Type B pancreatic cell (in vitro differentiated cells): Measurements from ENCODE around the gene CCDC77. TPM values are rescaled to one million over a fixed set of nuclear protein-coding genes. Genes with fewer than 3 reads are reported as not detected.

Experiments used
- DNase-seq: peaks from one replicate; pipeline ENCODE4 v3.0.0; 2021; ENCODE audit warnings: mixed read lengths; ENCODE audit not compliant: unreplicated experiment; ENCODE audit errors: extremely low spot score
- H3K27ac Mint-ChIP-seq: 2 replicates; pipeline ENCODE4 v1.8.0; 2021; ENCODE audit warnings: mild to moderate bottlenecking, mixed read lengths
- H3K27me3 Mint-ChIP-seq: 2 replicates; pipeline ENCODE4 v1.8.0; 2021; ENCODE audit warnings: mixed read lengths
- H3K36me3 Mint-ChIP-seq: 2 replicates; pipeline ENCODE4 v1.8.0; 2021; ENCODE audit warnings: mixed read lengths
- H3K4me1 Mint-ChIP-seq: one replicate; pipeline ENCODE4 v1.8.0; 2021; ENCODE audit warnings: mixed read lengths; ENCODE audit not compliant: unreplicated experiment
- H3K4me3 Mint-ChIP-seq: 2 replicates; pipeline ENCODE4 v1.8.0; 2021; ENCODE audit warnings: mild to moderate bottlenecking, mixed read lengths
- H3K9me3 Mint-ChIP-seq: 2 replicates; pipeline ENCODE4 v1.8.0; 2021; ENCODE audit warnings: mixed read lengths
- CTCF ChIP-seq: fragments of 200-600 bp; sonication (generic); conservative IDR thresholded peaks from 2 replicates; pipeline ENCODE4 v1.5.0; 2021; ENCODE audit warnings: antibody characterized with exemption, mild to moderate bottlenecking
- total RNA-seq: library from RNA; stranded (reverse); gene quantifications from 2 replicates; pipeline ENCODE4 v1.2.1, GENCODE V29; 2021; ENCODE audit warnings: low replicate concordance

CCDC77 gene
- total RNA-seq, 1 donor from 2014 or later, result 24.1 TPM

DNA sequence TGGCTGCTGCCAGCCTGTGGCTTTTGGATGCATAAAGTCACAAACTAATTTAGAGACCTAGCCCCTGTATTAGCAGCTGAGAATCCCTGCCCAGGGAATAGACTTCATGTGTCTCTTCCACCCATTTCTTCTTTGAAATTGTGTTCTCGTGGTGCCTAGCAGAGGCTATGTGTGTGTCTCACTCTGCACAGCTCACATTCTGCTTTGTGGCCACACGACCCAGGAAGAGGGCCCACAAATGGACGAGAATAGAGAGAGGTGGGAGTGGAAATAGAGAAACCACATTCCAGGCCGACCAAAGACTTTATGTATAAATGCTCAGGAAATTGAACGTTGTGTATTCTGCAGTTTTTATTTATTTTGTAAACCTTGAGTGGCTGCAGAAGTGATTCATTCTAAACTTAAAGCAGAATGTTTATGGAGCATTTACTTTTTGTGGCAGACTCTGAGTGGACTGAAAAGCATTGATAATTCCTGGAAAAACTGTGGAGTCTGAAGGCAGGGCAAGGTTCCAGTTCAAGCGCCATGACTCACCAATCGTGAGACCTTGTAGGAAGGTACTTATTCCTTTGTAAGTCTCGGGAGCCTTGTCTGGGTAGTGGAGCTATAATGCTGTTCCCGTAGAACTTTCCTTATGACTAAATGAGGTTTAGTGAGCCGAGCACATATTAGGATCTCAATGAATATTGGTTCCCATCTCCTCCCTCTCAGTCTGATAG is 67.4 kb downstream of the CCDC77 start:
- Mint-ChIP-seq H3K4me3 (peak overlapping the region; percentile 37), H3K36me3 (peaks cover 10% of the 10 kb centered on the region), H3K27me3 (peaks cover 23% of the 10 kb centered on the region), H3K27ac (no peak overlapping the region), H3K4me1 (peaks cover 8% of the 10 kb centered on the region), H3K9me3 (no peaks in the 10 kb centered on the region)
- DNase-seq, result no peak
- no peak for TF ChIP-seq CTCF

DNA sequence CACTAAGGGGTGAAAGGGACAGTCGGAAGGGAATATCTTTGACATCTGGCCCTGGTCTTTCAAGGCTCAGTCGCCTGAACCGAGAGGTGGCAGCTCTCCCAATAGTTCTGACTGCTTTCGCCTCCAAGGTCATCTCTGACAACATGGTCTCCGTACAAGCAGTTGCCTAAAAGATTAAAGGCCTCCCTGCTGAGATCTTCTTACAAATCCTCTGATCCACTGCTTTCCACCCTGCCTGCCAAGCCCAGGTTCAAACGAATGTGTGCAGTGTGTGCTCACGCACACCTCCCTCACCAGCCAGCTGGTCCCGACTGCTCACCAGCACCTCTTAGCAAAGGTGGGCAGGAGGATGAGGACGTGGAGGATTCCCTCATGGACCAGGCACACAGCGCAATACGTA is 68.7 kb downstream of the CCDC77 start:
- Mint-ChIP-seq H3K27ac (no peak overlapping the region), H3K36me3 (peaks cover 10% of the 10 kb centered on the region), H3K4me3 (no peak overlapping the region), H3K9me3 (no peaks in the 10 kb centered on the region), H3K4me1 (peaks cover 1% of the 10 kb centered on the region), H3K27me3 (peaks cover 15% of the 10 kb centered on the region)
- TF ChIP-seq CTCF, result no peak
- no peak for DNase-seq

GRCh38 chr12:473198-473597 is 71.8 kb downstream of the CCDC77 start:
- Mint-ChIP-seq H3K4me1 (no peaks in the 10 kb centered on the region), H3K27me3 (peaks cover 14% of the 10 kb centered on the region), H3K27ac (no peak overlapping the region), H3K36me3 (peaks cover 16% of the 10 kb centered on the region), H3K4me3 (no peak overlapping the region), H3K9me3 (no peaks in the 10 kb centered on the region)
- no peak for TF ChIP-seq CTCF
- DNase-seq, result no peak

GRCh38 chr12:473863-474577 is 72.6 kb downstream of the CCDC77 start:
- Mint-ChIP-seq H3K27ac (peak overlapping the region; percentile 8), H3K36me3 (peaks cover 16% of the 10 kb centered on the region)

GRCh38 chr12:475286-475685 is 73.8 kb downstream of the CCDC77 start:
- TF ChIP-seq CTCF, result no peak
- DNase-seq, result no peak

More at GRCh38 chr12:473863-474577, 72.6 kb downstream of the CCDC77 start:
- no peak for DNase-seq
- H3K4me1 Mint-ChIP-seq, result no peaks in the 10 kb centered on the region
- H3K9me3 Mint-ChIP-seq, result no peaks in the 10 kb centered on the region
- H3K4me3 Mint-ChIP-seq, result no peak overlapping the region
- peaks cover 9% of the 10 kb centered on the region for H3K27me3 Mint-ChIP-seq
- no peak for TF ChIP-seq CTCF

More at GRCh38 chr12:475286-475685, 73.8 kb downstream of the CCDC77 start:
- H3K36me3 Mint-ChIP-seq, result peaks cover 21% of the 10 kb centered on the region
- no peaks in the 10 kb centered on the region for H3K9me3 Mint-ChIP-seq
- H3K27me3 Mint-ChIP-seq, result peaks cover 5% of the 10 kb centered on the region
- H3K4me1 Mint-ChIP-seq, result no peaks in the 10 kb centered on the region
- no peak overlapping the region for H3K27ac Mint-ChIP-seq
- no peak overlapping the region for H3K4me3 Mint-ChIP-seq
